ENCODE results near the gene CSAG1. TPM values are rescaled to one million over a fixed set of nuclear protein-coding genes. Genes with fewer than 3 reads are reported as not detected.
"Not testable (repeated sequence)": the region's sequence is repeated elsewhere in the genome, so short reads cannot be mapped to it uniquely, and the experiment has no call there.

Gene CSAG1
- total RNA-seq, 4 donors from 2014 or later, result not detected

GRCh38 chrX:152709173-152709572 is 24.3 kb downstream of the CSAG1 start, which contains the start of gene CSAG2:
TSS of gene CSAG2 (minus strand) at chrX:152709273. CDS start at chrX:152709112, 161 bp downstream.
- intact Hi-C loops (cut with DNase I); DNase-seq; H3K4me3 ChIP-seq; H3K27me3 ChIP-seq; H3K4me1 ChIP-seq; H3K9me3 ChIP-seq; H3K36me3 ChIP-seq; H3K27ac ChIP-seq: not testable (repeated sequence)
- WGBS, 2 donors, result no CpG with 5 or more reads among the region's 2 CpGs

- not testable (repeated sequence) for H3K4me3 ChIP-seq
- WGBS, 2 donors, result 33% methylated on average over 1 of the region's 7 CpGs; no CpG with 5 or more reads in 1 of the 2 donors
Observed at GRCh38 chrX:152706500-152706899, 27.0 kb downstream of the CSAG1 start.

GRCh38 chrX:152700390-152700789 is 33.1 kb downstream of the CSAG1 start:
- 80% methylated on average over 1 of the region's 5 CpGs; no CpG with 5 or more reads in 1 of the 2 donors for WGBS, 2 donors
- DNase-seq; intact Hi-C loops (cut with DNase I); H3K27me3 ChIP-seq; H3K4me3 ChIP-seq; H3K4me1 ChIP-seq; H3K36me3 ChIP-seq; H3K9me3 ChIP-seq; H3K27ac ChIP-seq: not testable (repeated sequence)

More at GRCh38 chrX:152706500-152706899, 27.0 kb downstream of the CSAG1 start:
- intact Hi-C loops (cut with DNase I); H3K27me3 ChIP-seq; H3K27ac ChIP-seq; DNase-seq; H3K9me3 ChIP-seq; H3K36me3 ChIP-seq; H3K4me1 ChIP-seq: not testable (repeated sequence)

- no CpG with 5 or more reads among the region's 34 CpGs for WGBS, 2 donors
- DNase-seq; H3K27me3 ChIP-seq; H3K4me1 ChIP-seq; intact Hi-C loops (cut with DNase I); H3K36me3 ChIP-seq; H3K27ac ChIP-seq; H3K4me3 ChIP-seq; H3K9me3 ChIP-seq: not testable (repeated sequence)
Observed at GRCh38 chrX:152697952-152698931, 35.3 kb downstream of the CSAG1 start, which contains the start of gene MAGEA3. TSS of gene MAGEA3 (plus strand) at chrX:152698794. CDS start at chrX:152700833, 2,039 bp downstream.

GRCh38 chrX:152681012-152681411 is 52.5 kb downstream of the CSAG1 start:
- WGBS, 2 donors, result no CpG with 5 or more reads among the region's 3 CpGs
- H3K36me3 ChIP-seq; H3K4me1 ChIP-seq; H3K27ac ChIP-seq; H3K9me3 ChIP-seq; H3K4me3 ChIP-seq; H3K27me3 ChIP-seq; DNase-seq; intact Hi-C loops (cut with DNase I): not testable (repeated sequence)

Other genes with a start within 250 kb of the CSAG1 start
- 1 to 10 TPM in 3 of 4 donors, under 1 TPM in 1; 0.57 to 1.5 (median 1.3) TPM for gene GABRQ, start 95.8 kb downstream of the CSAG1 start, total RNA-seq
- gene MAGEA3, start 34.9 kb downstream of the CSAG1 start, total RNA-seq, result not detected
- not detected for gene CSAG2, start 24.4 kb downstream of the CSAG1 start, total RNA-seq
- not detected for gene MAGEA2B, start 19.1 kb downstream of the CSAG1 start, total RNA-seq
- not detected for gene MAGEA12, start within 50 bp of the CSAG1 start, total RNA-seq
- gene MAGEA2, start 20.1 kb upstream of the CSAG1 start, total RNA-seq, result not detected
- not detected for gene CSAG3, start 25.5 kb upstream of the CSAG1 start, total RNA-seq
- gene MAGEA6, start 36.0 kb upstream of the CSAG1 start, total RNA-seq, result not detected
- 10 to 100 TPM; 17.2 to 38.5 (median 24.2) TPM for gene CETN2, start 97.0 kb upstream of the CSAG1 start, total RNA-seq
- 10 to 100 TPM; 41.0 to 63.7 (median 57.4) TPM for gene NSDHL, start 97.3 kb upstream of the CSAG1 start, total RNA-seq
- 100 to 1,000 TPM; 205 to 470 (median 259) TPM for gene ZNF185, start 164.3 kb upstream of the CSAG1 start, total RNA-seq